ENCODE results near the gene TICRR.

GRCh38 chr15:89566181-89566580 lies 9.1 kb upstream of the TICRR start:
- TF ChIP-seq CTCF (IDR thresholded peaks at IDR 0.05) (no peak), ZFX (IDR thresholded peaks at IDR 0.05; ENCODE audit: borderline replicate concordance) (no peak)

Measured in 22Rv1 (cell line).